K562 (cell line): ENCODE measurements around the gene TPRG1L. TPM values are rescaled to one million over a fixed set of nuclear protein-coding genes. Genes with fewer than 3 reads are reported as not detected.

Experiments used
- CREBBP ChIP-seq: IDR thresholded peaks from one replicate; pipeline ENCODE4 v1.6.1; 2012; ENCODE audit warnings: low read depth, mild to moderate bottlenecking, control low read depth, inconsistent platforms, low read length
- GATAD2B ChIP-seq: fragments of 450-650 bp; IDR thresholded peaks from 2 replicates; pipeline ENCODE4 v1.6.1; 2017; ENCODE audit warnings: mild to moderate bottlenecking, borderline replicate concordance
- HNRNPLL ChIP-seq: fragments of 200-400 bp; formaldehyde crosslinking; IDR thresholded peaks from 2 replicates; pipeline ENCODE4 v1.6.1; 2017; ENCODE audit warnings: low read length, low read depth, mild to moderate bottlenecking; ENCODE audit not compliant: poor library complexity, severe bottlenecking
- MAFF ChIP-seq: IDR thresholded peaks from 2 replicates; pipeline ENCODE4 v1.6.1; 2012; ENCODE audit warnings: low read length, improper control_type of control experiment
- RBM22 ChIP-seq: fragments of 200-400 bp; formaldehyde crosslinking; IDR thresholded peaks from 2 replicates; pipeline ENCODE4 v1.6.1; 2018; ENCODE audit warnings: low read length, low read depth; ENCODE audit not compliant: poor library complexity, severe bottlenecking
- SMAD4 ChIP-seq: fragments of 250-450 bp; sonication (Bioruptor Pico); conservative IDR thresholded peaks from 2 replicates; pipeline ENCODE4 v1.8.0; 2021; ENCODE audit warnings: inconsistent platforms, mild to moderate bottlenecking, moderate library complexity
- SPI1 ChIP-seq: IDR thresholded peaks from 2 replicates; pipeline ENCODE4 v1.6.1; 2011; ENCODE audit warnings: low read depth, low read length, control low read depth, borderline replicate concordance
- TFE3 ChIP-seq: fragments of 450-650 bp; formaldehyde crosslinking; IDR thresholded peaks from 2 replicates; pipeline ENCODE4 v1.4.0; 2020; ENCODE audit warnings: mild to moderate bottlenecking, mixed read lengths
- ZBTB1 ChIP-seq: sonication (generic); formaldehyde crosslinking; IDR thresholded peaks from 2 replicates; pipeline ENCODE4 v1.8.1; 2023; ENCODE audit warnings: missing genetic modification reagents, low read depth, mild to moderate bottlenecking, borderline replicate concordance
- polyA plus RNA-seq, 8 experiments: library from polyadenylated mRNA; depleted of rRNA in 4 of 8; stranded (reverse) in 5 of 8; unstranded in 3 of 8; fragments of >200 nt; fragmentation: Nextera tagmentation in 2 of 8; fragmentation: Illumina TruSeq in 1 of 8; extraction: Ambion mirVana in 2 of 8; extraction: Trizol in 1 of 8; gene quantifications; 2 replicates each; pipeline versions ENCODE4 v1.2.1 to v1.2.3, GENCODE V29; 2011 to 2014; ENCODE audit warnings: inconsistent platforms in 1 of 8, missing spikeins in 1 of 8
- total RNA-seq, 7 experiments: library from RNA; depleted of rRNA in 6 of 7; stranded (reverse); fragments of >200 nt in 6 of 7; fragmentation: Illumina TruSeq in 2 of 7; extraction: Trizol in 2 of 7; gene quantifications; 2 replicates each; pipeline versions ENCODE4 v1.2.1 to v1.2.3, GENCODE V29; 2011 to 2021; ENCODE audit warnings: low replicate concordance in 1 of 7
- TF ChIP-seq, protein P1 (sequence below): IDR thresholded peaks from 2 replicates; pipeline ENCODE4 v1.6.1; 2012; ENCODE audit warnings: low read depth, low read length, improper control_type of control experiment, borderline replicate concordance

The TPRG1L gene
- total and polyA plus RNA-seq, 9 of the 15 experiments (the other 6 are each of a cell fraction or from before 2014, with no cell fraction given): 1.6 to 11.0 (median 6.2) TPM

GRCh38 chr1:3618881-3619671 is 5.7 kb upstream of the TPRG1L start (continued):
- TF ChIP-seq TFE3 (CRISPR knock-in tag) (no peak), HNRNPLL (no peak), ZBTB1 (no peak), SPI1 (no peak), MAFF (no peak), RBM22 (no peak), GATAD2B (no peak), CREBBP (no peak), SMAD4 (CRISPR knock-in tag) (no peak)
- TF ChIP-seq, protein P1, sequence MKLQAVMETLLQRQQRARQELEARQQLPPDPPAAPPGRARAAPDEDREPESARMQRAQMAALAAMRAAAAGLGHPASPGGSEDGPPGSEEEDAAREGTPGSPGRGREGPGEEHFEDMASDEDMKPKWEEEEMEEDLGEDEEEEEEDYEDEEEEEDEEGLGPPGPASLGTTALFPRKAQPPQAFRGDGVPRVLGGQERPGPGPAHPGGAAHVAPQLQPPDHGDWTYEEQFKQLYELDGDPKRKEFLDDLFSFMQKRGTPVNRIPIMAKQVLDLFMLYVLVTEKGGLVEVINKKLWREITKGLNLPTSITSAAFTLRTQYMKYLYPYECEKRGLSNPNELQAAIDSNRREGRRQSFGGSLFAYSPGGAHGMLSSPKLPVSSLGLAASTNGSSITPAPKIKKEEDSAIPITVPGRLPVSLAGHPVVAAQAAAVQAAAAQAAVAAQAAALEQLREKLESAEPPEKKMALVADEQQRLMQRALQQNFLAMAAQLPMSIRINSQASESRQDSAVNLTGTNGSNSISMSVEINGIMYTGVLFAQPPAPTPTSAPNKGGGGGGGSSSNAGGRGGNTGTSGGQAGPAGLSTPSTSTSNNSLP: no peak
